ENCODE data around the gene HHAT.
"Not testable (repeated sequence)": the region's sequence is repeated elsewhere in the genome, so short reads cannot be mapped to it uniquely, and the experiment has no call there.

Gene HHAT

DNA sequence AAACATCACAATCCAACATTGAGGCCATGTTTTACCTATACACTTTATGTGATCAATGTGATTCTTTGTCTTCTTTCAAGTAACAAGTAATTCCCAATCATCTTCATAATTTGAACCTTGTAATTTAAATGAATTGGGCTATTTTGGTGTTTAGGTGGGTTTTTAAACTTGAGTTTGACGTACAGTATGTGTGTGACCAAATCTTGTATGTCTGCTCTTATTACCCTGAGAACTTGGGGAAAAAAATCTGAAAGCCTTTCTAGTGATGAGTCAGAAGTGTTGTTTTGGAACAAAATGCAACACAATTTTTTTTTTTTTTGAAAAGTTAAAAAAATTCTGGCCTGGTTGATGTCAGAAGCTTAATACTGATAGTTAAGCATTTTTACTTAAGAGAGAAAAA is 68.5 kb downstream of the HHAT start:
- DNase-seq (ENCODE audit: low spot score), result no peak

DNA sequence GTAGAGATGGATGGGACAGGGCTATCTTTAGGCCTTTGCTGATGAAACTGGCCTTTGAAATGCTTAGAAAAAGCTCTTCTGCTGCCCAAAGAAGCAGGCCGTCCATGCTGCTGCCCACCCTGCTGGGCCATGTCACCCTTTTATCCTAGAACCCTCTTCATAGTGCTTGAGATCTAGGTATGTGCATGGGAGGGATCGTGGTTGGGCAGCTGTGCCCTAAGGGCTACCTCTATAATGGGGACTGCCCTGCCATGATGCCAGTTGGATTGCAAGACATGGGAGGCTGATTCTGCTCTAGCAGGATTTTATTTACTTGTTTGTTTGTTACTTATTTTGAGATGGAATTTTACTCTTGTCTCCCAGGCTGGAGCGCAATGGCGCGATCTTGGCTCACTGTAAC is 69.0 kb downstream of the HHAT start:
- DNase-seq (ENCODE audit: low spot score), result no peak

DNA sequence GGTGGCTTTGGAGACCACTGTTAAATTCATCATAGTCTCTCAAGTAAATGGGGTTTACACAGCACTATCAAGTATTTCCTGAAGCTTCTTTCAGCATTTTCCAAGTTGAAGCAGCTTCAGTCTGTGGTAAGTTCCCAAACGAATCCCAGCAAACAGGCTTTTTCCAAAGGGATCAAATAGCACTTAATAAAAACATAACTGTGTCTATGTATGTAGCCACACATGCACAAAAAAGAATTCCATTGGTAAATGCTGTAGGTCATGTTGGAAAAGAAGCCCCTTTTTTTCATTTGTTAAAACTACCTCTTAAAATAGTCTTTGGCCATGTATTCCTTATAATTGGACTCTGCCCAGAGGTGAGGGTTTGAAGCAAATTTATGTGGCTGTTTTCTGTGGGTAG is 69.8 kb downstream of the HHAT start:
- no peak for DNase-seq (ENCODE audit: low spot score)

DNA sequence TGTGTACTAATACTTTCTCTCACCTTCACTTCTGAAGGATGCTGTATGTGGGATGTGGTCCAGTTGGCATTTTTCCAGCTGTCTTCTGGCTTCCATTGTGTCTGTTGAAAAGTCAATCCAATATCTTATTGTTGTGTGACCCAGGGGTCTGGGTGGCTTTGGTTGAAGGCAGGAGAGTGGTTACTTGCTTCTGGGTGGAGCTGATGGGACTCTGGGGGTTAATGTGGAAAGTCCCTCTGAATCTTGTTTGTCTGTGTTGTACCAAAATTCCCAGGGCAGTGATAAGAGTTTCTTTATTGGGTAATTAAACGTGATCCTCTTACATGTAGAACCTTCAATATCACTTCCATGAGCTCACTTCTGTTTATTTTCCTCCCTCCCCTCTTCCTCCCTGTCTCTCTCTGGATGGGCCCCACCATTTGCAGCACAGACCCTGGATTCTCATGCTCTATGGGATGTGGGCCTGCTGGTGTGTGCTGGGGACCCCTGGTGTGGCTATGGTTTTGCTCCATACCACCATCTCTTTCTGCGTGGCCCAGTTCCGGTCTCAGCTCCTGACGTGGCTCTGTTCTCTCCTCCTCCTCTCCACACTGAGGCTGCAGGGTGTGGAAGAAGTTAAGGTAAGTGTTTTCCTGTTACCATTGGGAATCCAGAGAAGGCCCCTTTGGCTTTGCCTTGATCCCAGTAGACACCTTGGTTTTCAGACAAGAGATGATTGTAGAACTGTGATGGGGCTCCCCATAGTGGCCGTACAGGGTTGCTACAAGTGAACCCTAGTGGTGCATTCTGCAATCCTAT is 71.5 kb downstream of the HHAT start:
- DNase-seq (ENCODE audit: low spot score), result peak; percentile 60

DNA sequence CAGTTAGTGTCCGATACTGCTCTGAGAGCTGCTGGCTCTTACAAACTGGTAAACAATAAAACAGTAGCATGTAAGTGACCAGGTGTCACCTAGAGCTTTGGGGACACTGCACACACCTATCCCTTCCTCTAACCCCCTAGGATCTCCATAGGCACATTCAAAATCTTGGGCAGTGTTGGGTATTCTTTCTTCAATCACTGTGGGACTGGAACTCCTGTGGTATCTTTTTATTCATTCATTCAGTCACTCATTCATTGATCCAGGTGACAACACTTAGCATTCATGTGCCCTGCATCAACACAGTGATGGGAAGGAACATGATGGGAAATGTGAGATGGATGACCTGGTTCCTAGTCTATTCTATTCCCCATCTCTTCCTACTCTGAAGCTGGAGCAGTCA is 73.9 kb downstream of the HHAT start:
- DNase-seq (ENCODE audit: low spot score), result no peak

DNA sequence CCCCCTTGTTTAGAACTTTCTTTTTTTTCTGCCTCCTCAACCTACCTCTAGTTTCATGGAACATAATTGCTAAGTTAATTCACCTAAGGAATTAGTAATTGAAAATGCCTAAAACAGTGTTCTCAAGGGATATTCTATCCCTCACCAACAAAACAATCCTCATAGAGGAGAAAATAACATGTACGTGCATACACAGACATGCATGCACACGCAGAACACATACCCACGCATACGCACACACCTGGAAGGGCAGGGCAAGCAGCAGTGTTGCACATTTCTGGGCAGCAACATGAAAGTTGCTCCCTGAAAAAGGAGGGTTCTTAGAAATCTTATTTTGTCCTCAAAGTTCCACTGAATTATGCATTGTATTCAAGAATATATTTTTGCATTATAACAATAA is 76.6 kb downstream of the HHAT start:
- no peak for DNase-seq (ENCODE audit: low spot score)

DNA sequence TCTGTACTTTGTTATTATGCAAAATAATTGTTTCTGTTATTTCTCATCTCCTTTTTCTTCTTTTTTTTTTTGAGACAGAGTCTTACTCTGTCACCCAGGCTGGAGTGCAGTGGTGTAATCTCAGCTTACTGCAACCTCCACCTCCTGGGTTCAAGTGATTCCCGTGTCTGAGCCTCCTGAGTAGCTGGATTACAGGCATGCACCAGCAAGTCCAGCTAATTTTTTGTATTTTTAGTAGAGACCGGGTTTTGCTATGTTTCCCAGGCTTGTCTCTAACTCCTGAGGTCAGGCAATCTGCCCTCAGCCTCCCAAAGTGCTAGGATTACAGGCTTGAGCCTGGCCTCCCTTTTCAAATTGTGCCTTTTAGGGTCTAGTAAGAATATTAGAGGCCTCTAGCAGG is 77.6 kb downstream of the HHAT start:
- DNase-seq (ENCODE audit: low spot score), result not testable (repeated sequence)

DNA sequence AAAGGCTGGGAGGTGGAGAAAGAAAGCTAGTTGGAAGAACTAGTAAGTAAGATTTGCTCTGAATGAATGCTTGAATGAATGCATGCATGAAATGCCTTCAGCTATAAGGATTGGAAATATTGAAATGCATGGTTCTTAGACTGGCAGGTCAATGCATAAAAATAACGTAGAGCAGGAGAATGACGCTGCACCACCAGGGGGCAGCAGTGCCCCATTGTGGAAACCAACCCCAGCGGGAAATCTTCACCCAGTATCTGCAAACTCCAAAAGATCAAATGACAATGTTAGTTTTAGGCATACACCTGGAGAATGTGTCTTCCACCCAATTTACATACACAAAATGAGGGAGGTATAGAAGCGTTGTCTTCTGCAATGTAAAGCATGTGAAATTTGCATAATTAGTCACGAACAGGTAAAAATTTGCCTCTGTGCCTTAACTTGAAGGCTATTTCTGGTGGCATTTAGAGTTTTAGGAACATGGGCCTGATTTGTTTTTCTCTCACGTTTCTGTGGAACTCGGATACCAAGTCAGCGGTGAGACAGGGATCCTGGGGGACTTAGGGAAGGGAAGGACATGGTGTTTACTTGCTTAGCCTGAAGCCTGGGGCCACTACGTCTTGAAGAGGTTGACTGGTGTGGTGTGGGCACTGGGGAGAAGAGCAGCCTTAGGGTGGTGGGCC is 78.6 kb downstream of the HHAT start:
- DNase-seq (ENCODE audit: low spot score), result peak; percentile 44

DNA sequence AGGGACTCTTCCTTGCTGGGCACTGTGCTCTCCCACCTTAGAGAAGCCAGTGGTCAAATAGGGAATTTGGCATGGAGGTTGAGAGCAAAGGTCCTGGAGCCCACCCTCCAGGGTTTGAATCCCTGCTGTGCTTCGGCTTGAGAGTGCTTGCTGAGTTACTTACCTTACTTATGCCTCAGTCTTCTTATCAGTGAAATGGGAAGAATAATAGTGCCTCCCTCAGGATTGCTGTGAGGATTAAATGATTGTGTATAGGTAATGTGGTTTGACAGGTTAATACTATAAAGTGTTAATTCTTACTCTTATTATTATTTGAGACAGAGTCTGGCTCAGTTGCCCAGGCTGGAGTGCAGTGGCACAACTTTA is 79.2 kb downstream of the HHAT start:
- DNase-seq (ENCODE audit: low spot score), result no peak

DNA sequence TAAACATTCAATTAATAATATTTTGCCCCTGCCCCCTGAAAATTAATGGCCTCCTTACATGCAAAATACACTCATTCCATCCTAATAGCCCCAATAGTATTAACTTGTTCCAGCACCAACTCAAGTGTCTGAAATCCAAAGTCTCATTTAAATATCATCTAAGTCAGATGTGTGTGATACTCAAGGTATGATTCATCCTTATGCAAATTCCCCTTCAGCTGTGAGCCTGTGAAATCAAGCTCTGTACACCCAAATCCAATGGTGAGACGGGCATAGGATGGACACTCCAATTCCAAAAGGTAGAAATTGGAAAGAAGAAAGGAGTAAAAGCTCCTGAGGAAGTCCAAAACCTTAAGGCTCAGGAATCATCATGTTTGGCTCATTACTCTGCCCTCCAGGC is 83.5 kb downstream of the HHAT start:
- no peak for DNase-seq (ENCODE audit: low spot score)

DNA sequence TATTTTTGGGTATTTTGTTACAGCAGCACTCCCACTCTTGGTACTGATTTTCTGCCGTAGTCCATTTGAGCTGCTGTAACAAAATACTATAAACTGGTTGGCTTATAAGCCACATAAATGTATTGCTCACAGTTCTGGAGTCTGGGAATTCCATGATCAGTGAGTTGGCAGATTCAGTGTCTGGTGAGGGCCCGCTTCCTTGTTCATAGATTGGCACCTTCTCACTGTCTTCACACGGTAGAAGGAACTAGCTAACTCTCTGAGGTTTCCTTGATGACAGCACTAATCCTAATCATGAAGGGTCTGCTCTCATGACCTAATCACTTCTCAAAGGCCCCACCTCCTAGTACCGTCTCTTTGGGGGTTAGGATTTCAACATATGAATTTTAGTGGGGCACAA is 85.2 kb downstream of the HHAT start:
- DNase-seq (ENCODE audit: low spot score), result no peak

DNA sequence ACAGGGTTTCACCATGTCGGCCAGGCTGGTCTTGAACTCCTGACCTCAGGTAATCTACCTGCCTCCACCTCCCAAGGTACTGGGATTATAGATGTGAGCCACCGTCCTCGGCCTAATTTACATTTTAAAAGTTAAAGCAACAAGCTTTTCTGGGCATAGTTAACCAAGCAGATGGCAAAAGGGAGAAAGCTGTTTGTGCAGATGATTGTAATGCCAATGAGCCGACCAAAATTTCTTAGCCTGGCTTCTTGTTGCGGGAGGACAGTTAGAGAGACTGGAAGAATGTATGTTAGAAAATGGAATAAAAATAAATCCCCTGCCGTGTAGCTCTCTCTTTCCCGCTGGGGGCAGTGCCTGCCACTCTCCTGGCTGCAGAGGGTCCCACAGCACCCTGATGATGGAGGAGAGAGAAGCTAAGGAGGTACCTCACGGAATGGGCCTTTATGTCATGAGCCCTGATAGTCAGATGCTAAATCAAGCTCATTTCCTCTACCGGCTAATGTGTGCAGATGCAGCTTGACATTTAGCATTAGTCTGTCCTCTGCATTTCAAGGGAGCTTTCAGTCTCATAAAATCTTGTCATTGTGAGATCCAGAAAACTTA is 87.2 kb downstream of the HHAT start:
- DNase-seq (ENCODE audit: low spot score), result no peak

DNA sequence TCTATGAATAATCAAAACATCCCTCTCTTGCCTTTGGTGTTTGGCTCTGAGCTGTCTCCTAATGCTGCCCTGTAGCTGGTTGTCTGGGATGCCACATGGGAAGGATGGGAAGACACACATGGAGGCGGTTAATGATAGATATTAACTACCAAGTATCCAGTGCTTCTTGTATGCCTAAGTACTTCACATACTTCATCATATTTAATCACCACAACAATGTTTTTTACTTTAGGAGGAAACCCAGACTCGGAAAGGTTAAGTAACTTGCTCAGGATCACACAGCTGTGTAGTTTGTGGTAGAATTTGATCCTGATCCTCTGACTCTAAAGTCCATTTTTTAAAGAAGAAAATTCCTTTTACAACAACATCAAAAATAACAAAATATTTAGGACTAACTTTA is 88.0 kb downstream of the HHAT start:
- no peak for DNase-seq (ENCODE audit: low spot score)

DNA sequence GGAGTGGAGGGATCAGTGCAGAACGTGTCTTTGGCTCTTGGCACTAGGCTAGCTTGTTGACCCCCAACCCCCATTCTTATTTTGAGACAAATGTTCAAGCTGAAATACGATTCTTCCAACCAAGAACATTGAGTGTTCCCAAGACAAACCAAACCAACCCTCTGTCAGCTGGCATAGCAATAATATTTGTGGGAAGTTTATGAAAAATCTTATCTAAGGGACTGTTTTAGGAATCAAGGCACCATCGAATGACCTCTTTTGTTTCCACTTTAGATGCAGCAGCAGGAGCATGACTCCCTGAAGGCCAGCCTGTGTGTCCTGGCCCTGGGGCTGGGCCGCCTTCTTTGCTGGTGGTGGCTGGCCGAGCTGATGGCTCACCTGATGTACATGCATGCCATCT is 89.2 kb downstream of the HHAT start:
- DNase-seq (ENCODE audit: low spot score), result no peak

DNA sequence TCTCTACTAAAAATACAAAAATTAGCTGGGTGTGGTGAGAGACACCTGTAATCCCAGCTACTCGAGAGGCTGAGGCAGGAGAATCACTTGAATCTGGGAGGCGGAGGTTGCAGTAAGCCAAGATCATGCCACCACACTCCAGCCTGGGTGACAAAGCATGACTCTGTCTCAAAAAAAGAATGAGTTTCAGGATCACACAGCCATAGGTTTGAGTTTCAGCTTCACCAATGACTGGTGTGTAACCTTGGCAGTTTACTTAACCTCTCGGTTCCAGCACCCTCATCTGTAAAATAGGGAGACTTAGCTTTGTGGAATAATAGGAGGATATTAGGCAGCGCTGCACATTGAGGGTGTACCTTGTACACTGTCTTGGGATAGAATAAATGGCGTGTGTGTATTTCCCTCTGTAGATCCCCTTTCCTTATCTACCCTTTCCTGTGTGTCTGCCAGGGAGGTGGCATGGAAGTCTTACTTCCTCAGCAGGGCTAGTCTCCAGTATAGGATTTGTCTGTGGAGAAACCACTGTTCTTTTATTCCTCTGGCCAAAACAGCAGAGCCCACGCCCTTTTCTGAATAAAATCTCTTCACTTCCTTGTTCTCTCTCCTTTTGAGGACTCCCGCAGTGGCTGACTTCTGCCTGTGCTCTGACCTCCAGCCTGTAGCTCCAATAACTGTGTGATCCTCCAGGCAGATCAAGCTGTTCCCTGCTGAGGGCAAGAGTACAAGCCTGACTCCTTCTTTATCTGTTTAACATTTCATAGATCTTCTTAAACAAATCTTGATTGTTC is 90.4 kb downstream of the HHAT start:
- DNase-seq (ENCODE audit: low spot score), result no peak

DNA sequence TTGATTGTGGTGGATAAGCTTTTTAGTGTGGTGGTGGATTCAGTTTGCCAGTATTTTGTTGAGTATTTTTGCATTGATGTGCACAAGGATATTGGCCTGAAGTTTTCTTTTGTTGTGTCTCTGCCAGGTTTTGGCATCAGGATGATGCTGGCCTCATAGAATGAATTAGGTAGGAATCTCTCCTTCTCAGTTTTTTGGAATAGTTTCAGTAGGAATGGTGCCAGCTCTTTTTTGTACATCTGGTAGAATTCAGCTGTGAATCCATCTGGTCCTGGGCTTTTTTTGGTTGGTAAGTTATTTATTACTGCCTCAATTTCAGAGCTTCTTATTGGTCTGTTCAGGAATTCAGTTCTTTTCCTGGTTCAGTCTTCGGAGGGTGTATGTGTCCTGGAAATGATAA is 98.0 kb downstream of the HHAT start:
- DNase-seq (ENCODE audit: low spot score), result not testable (repeated sequence)

DNA sequence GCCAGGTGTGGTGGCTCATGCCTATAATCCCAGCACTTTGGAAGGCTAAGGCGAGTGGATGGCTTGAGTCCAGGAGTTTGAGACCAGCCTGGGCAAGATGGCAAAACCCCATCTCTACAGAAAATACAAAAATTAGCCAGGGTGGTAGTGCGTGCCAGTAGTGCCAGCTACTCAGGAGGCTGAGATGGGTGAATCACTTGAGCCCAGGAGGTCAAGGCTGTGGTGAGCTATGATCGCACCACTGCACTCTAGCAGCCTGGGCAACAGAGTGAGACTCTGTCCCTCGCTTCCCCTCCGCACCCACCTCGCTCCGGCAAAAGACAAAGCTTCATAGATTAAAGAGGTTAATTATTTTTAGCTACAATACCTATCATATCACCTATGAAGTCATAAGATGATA is 100.0 kb downstream of the HHAT start:
- no peak for DNase-seq (ENCODE audit: low spot score)

DNA sequence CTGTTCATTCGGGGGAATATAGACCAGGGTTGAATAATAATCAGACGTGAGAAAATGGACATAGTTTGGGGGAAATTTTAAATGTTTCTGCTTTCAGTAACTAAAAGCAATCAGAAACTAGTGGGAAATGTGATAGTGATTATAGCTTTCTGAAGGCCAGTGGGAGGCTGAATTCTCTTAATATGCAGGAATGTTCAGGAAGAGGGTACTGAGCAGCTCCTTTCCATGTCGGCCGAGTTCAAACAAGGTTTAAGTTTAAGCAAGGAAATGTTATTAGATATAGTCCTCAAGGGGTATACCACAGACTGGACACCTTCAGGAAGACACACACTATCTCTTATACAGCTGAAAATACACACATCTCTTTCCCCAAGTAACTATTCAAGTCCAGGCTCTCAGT is 105.5 kb downstream of the HHAT start:
- no peak for DNase-seq (ENCODE audit: low spot score)

DNA sequence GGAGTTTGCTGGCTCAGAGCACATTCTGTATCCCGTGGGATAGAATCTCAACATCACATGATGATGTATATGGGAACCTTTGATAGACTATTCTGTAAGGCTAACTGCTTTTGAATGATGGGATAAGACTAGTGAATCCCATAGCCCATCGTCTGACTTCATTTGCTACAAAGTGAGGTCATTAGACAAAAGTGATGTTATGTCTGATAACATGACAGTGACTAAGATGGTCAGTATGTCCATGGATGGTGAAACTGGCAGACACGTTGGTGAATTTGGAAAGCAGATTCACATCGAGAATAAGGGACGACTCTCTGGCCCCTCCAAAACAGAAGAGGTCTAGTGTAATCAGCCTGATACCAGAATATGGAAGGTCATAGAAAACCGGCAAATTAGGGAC is 108.4 kb downstream of the HHAT start:
- no peak for DNase-seq (ENCODE audit: low spot score)

DNA sequence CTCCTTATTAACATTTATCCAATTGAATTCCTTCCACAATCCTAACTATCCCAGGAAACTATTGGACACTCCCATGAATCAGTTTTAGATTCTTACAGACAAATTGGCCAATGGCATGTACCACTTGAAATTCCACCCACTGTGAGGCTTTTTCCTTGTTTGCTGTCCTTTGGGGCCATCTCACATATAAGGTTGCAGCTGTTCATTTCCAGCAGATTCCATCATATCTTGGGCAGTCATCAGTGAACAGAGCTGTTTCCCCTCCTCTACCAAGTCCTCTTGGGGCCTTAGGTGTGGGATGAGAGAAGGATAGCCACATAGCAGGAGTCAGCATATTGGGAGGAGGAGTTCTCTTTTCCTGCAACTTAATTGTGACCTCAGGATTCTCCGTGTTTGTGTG is 109.1 kb downstream of the HHAT start:
- no peak for DNase-seq (ENCODE audit: low spot score)

DNA sequence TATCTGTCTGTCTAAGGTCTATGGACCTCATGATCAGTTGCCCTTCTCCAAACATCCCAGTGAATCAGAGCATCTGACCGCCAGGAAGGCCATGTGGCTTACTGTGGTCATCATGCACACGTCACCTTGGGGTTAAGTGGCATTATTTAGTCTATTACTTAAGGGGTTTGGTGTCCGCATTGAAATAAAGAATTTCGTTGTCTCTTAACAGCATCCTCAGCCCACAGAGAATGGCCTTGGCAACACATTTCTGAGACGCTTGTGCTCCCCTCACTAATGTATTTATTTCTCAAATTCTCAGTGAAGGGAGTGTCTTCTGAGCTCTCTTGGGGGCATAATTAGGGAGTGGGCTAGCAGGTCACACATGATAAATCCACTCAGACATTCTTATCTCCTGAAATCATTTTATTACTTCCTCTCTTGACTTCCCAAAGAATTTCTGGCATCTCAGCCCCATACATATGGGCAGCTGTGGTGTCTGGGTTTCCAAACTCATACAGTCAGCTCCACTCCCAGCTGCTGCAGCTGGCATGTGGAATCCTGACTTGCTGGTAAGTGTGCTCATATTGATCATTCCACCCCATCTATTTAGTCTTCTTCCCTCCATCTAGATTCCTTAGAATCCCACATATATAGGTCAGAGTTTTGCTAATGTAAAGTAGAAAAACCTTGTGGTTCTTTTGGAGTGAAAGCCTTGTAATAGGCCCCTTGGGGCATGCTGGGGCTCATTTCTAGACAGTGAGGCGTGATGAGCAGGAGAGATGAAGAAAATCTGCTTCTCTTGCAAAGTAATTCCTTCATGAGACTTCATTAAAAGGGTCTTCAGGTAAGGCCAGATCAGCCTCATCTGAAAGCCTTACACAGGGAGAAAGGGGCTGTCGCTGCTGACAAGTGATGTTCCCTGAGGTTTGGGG is 110.5 kb downstream of the HHAT start:
- peak; percentile 47 for DNase-seq (ENCODE audit: low spot score)

DNA sequence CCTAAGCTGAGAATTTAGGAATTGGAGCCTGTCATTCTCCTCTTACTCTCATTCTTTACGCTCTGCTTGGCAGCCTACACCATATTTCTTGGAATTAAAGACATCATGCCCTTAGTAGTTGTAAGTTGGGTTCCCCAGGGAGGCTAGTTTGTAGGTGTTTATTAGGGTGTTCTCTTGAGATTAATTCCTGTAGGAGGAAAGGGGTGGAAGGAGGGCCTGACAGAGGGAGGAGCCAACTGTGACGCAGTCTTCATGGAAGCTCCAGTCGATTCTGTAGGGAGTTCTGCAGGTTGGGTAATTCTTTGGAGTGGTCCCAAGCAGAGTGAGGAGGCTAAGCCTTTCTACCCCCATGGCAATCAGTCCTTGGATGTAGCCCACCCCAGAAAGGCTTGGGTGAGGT is 111.4 kb downstream of the HHAT start:
- no peak for DNase-seq (ENCODE audit: low spot score)
